H4 (cell line): ENCODE measurements around the gene QDPR. TPM values are rescaled to one million over a fixed set of nuclear protein-coding genes. Genes with fewer than 3 reads are reported as not detected.

ENCODE experiments used
- DNase-seq: peaks from one replicate; pipeline ENCODE4 v3.0.0-alpha.2; 2015; ENCODE audit warnings: low spot score
- total RNA-seq: library from RNA; depleted of rRNA; stranded (reverse); fragments of >200 nt; shearing (Covaris generic); gene quantifications from 2 replicates; pipeline ENCODE4 v1.2.3, GENCODE V29; 2014

Gene QDPR
- total RNA-seq, 1 experiment from 2014 or later, result 25.2 TPM

GRCh38 chr4:17528551-17529165, 16.8 kb upstream of the QDPR start:
- no peak for DNase-seq

GRCh38 chr4:17526695-17527477, 15.0 kb upstream of the QDPR start:
- no peak for DNase-seq

- no peak for DNase-seq
Observed at GRCh38 chr4:17523662-17524061, 11.8 kb upstream of the QDPR start.

GRCh38 chr4:17521595-17521994, 9.7 kb upstream of the QDPR start:
- no peak for DNase-seq

GRCh38 chr4:17517664-17518063, 5.8 kb upstream of the QDPR start:
- DNase-seq, result no peak

- no peak for DNase-seq
Observed at GRCh38 chr4:17516980-17517379, 5.1 kb upstream of the QDPR start.

- DNase-seq, result no peak
Observed at GRCh38 chr4:17515445-17516407, 3.8 kb upstream of the QDPR start.

- DNase-seq, result no peak
Observed at GRCh38 chr4:17514865-17515264, 3.0 kb upstream of the QDPR start, which contains the start of gene CLRN2. Gene CLRN2, plus strand, starts transcription at chr4:17515165. Its CDS starts 102 bp downstream, at chr4:17515267.

GRCh38 chr4:17512973-17513665, 1.2 kb upstream of the QDPR start:
- DNase-seq, result no peak

GRCh38 chr4:17511509-17511949, 361 bp downstream of the QDPR start:
- DNase-seq, result peak; percentile 42

- DNase-seq, result no peak
Observed at GRCh38 chr4:17511051-17511450, 839 bp downstream of the QDPR start.

- DNase-seq, result no peak
Observed at GRCh38 chr4:17510582-17510981, 1.3 kb downstream of the QDPR start.

GRCh38 chr4:17504081-17504480, 7.8 kb downstream of the QDPR start:
- DNase-seq, result no peak

- peak; percentile 33 for DNase-seq
Observed at GRCh38 chr4:17502756-17503155, 9.1 kb downstream of the QDPR start.

- DNase-seq, result no peak
Observed at GRCh38 chr4:17500574-17500973, 11.3 kb downstream of the QDPR start.

GRCh38 chr4:17497890-17498523, 13.9 kb downstream of the QDPR start:
- no peak for DNase-seq

GRCh38 chr4:17494258-17495190, 17.4 kb downstream of the QDPR start:
- DNase-seq, result peak; percentile 81

GRCh38 chr4:17493619-17494018, 18.3 kb downstream of the QDPR start:
- no peak for DNase-seq

- DNase-seq, result no peak
Observed at GRCh38 chr4:17492876-17493275, 19.0 kb downstream of the QDPR start.
